NT2/D1 (cell line): ENCODE results near the gene JPT1.

Experiments
- SUZ12 ChIP-seq: IDR thresholded peaks from 2 replicates; pipeline ENCODE4 v1.6.1; 2011; ENCODE audit not compliant: insufficient read length, insufficient read depth; ENCODE audit errors: extremely low read depth
- YY1 ChIP-seq: IDR thresholded peaks from 2 replicates; pipeline ENCODE4 v1.6.1; 2011; ENCODE audit not compliant: insufficient read length, insufficient read depth
- ZNF274 ChIP-seq: IDR thresholded peaks from 2 replicates; pipeline ENCODE4 v1.6.1; 2011; ENCODE audit warnings: mild to moderate bottlenecking, low read depth, low read length

DNA sequence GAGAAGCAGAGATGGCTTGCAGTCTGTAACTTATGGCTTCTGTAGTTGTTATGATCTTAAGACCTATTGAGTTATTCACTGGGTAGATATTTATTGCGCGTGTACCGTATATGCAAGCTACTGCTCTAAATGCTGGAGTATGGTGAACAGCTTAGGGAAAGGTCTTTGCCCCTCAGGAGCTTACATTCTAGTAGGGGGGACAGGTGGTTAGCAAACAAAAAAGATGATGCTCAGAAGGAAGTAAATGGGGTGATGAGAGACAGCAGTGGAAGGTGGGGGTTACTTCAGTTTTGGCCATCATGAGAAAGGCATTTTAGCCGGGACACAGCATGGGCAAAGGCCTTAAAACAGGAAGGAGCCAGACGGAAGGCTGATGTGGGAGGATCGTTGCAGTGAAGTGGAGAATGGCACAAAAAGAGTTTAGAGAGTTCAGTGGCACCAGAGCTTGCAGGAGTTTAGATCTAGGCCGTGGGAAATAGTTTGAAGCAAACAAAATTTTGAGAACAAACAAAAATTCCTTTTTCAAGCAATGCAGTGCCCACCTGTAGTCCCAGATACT is 42.5 kb downstream of the JPT1 start:
- no peak for TF ChIP-seq SUZ12
- TF ChIP-seq ZNF274: no peak
- no peak for TF ChIP-seq YY1
